MM.1S (cell line): ENCODE measurements around the gene KCNQ4.

ENCODE experiments used
- EZH2 ChIP-seq: fragments of 300-600 bp; sonication (generic); optimal IDR thresholded peaks from 2 replicates; pipeline ENCODE3; 2017; ENCODE audit warnings: low read depth, mild to moderate bottlenecking, antibody characterized with exemption, low read length, mixed read lengths
- EZH2phosphoT487 ChIP-seq: fragments of 300-600 bp; sonication (generic); IDR thresholded peaks from 2 replicates; pipeline ENCODE4 v1.6.1; 2018; ENCODE audit warnings: antibody characterized with exemption, low read length
- TF ChIP-seq, protein P1 (sequence below): fragments of 300-600 bp; sonication (generic); IDR thresholded peaks from 2 replicates; pipeline ENCODE4 v1.5.1; 2016; ENCODE audit warnings: antibody characterized with exemption, low read length, mixed read lengths

- TF ChIP-seq, protein P1, sequence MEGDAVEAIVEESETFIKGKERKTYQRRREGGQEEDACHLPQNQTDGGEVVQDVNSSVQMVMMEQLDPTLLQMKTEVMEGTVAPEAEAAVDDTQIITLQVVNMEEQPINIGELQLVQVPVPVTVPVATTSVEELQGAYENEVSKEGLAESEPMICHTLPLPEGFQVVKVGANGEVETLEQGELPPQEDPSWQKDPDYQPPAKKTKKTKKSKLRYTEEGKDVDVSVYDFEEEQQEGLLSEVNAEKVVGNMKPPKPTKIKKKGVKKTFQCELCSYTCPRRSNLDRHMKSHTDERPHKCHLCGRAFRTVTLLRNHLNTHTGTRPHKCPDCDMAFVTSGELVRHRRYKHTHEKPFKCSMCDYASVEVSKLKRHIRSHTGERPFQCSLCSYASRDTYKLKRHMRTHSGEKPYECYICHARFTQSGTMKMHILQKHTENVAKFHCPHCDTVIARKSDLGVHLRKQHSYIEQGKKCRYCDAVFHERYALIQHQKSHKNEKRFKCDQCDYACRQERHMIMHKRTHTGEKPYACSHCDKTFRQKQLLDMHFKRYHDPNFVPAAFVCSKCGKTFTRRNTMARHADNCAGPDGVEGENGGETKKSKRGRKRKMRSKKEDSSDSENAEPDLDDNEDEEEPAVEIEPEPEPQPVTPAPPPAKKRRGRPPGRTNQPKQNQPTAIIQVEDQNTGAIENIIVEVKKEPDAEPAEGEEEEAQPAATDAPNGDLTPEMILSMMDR, result peak; percentile 75
- TF ChIP-seq EZH2, result no peak
- no peak for TF ChIP-seq EZH2phosphoT487
Observed at GRCh38 chr1:40848530-40849189, 65.1 kb downstream of the KCNQ4 start.
